CD14-positive monocyte (primary cell): ENCODE data around the gene KEAP1. TPM values are rescaled to one million over a fixed set of nuclear protein-coding genes. Genes with fewer than 3 reads are reported as not detected.
A peak's percentile ranks its signal among the peaks of the same experiment; 100 is the strongest.

Experiments
- DNase-seq, 3 donors: peaks; one replicate each; pipeline ENCODE4 v3.0.0-alpha.2; 2011 to 2022
- H2AFZ ChIP-seq: 2 replicates; pipeline ENCODE4 v1.6.0; 2012; ENCODE audit warnings: mild to moderate bottlenecking, low read depth, low read length, inconsistent platforms; ENCODE audit not compliant: insufficient read depth, poor library complexity, severe bottlenecking
- H3K27ac ChIP-seq, 2 donors: 1 replicate in 1 of 2; 2 replicates in 1 of 2; pipeline ENCODE4 v1.5.1; 2012 to 2013; ENCODE audit warnings: low read length in 2 of 2, control low read depth in 1 of 2, inconsistent platforms in 1 of 2, low read depth in 1 of 2, mild to moderate bottlenecking in 1 of 2
- H3K27me3 ChIP-seq, 2 donors: one replicate each; pipeline versions ENCODE4 v1.6.0 to v1.6.1; 2011 to 2013; ENCODE audit warnings: low read length in 2 of 2; ENCODE audit not compliant: control insufficient read depth in 2 of 2, insufficient read depth in 2 of 2
- H3K36me3 ChIP-seq, 2 donors: replicated peaks in 1 of 2; 1 replicate in 1 of 2; 2 replicates in 1 of 2; pipeline versions ENCODE4 v1.5.1 to v1.6.1; 2012 to 2013; ENCODE audit warnings: low read length in 2 of 2, control low read depth in 1 of 2, inconsistent platforms in 1 of 2, mild to moderate bottlenecking in 1 of 2; ENCODE audit not compliant: insufficient read depth in 2 of 2, control insufficient read depth in 1 of 2
- H3K4me1 ChIP-seq, 2 donors: 1 replicate in 1 of 2; 2 replicates in 1 of 2; pipeline versions ENCODE4 v1.5.1 to v1.6.1; 2012 to 2013; ENCODE audit warnings: low read length in 2 of 2, control low read depth in 1 of 2, inconsistent platforms in 1 of 2, mild to moderate bottlenecking in 1 of 2, moderate library complexity in 1 of 2; ENCODE audit not compliant: insufficient read depth in 2 of 2, control insufficient read depth in 1 of 2
- H3K4me2 ChIP-seq: replicated peaks from 2 replicates; pipeline ENCODE3; 2012; ENCODE audit warnings: low read length, moderate library complexity, mild to moderate bottlenecking; ENCODE audit not compliant: poor library complexity, severe bottlenecking; ENCODE audit errors: extremely low read depth
- H3K4me3 ChIP-seq, 3 experiments: fragments of 200-600 bp in 1 of 3; sonication (generic) in 1 of 3; replicated peaks in 1 of 3; 1 replicate in 2 of 3; 2 replicates in 1 of 3; pipeline ENCODE4 v1.5.1; 2011 to 2013; ENCODE audit warnings: low read length in 3 of 3, mild to moderate bottlenecking in 3 of 3, control low read depth in 2 of 3, low read depth in 2 of 3, inconsistent platforms in 1 of 3, moderate library complexity in 1 of 3
- H3K79me2 ChIP-seq: 2 replicates; pipeline ENCODE4 v1.6.0; 2012; ENCODE audit warnings: mild to moderate bottlenecking, control low read depth, inconsistent platforms, low read length, moderate library complexity; ENCODE audit not compliant: insufficient read depth
- H3K9ac ChIP-seq: 2 replicates; pipeline ENCODE4 v1.6.0; 2017; ENCODE audit warnings: low read length, mild to moderate bottlenecking; ENCODE audit not compliant: insufficient read depth, poor library complexity, severe bottlenecking
- H3K9me3 ChIP-seq, 2 donors: replicated peaks in 1 of 2; 1 replicate in 1 of 2; 2 replicates in 1 of 2; pipeline versions ENCODE4 v1.5.1 to v1.6.1; 2012 to 2013; ENCODE audit warnings: low read length in 2 of 2, control low read depth in 1 of 2; ENCODE audit not compliant: control insufficient read depth in 1 of 2, insufficient read depth in 1 of 2
- H4K20me1 ChIP-seq: 2 replicates; pipeline ENCODE4 v1.6.0; 2012; ENCODE audit warnings: mild to moderate bottlenecking, low read length, control low read depth, moderate library complexity; ENCODE audit not compliant: insufficient read depth
- H3K27ac Mint-ChIP-seq, 7 donors: one replicate each; pipeline ENCODE4 v1.8.0; 2020; ENCODE audit warnings: mild to moderate bottlenecking in 7 of 7, mixed read lengths in 7 of 7, moderate library complexity in 6 of 7, inconsistent platforms in 2 of 7
- H3K27me3 Mint-ChIP-seq, 3 donors: one replicate each; pipeline ENCODE4 v1.8.0; 2021 to 2022; ENCODE audit warnings: low read depth in 3 of 3, mild to moderate bottlenecking in 3 of 3, mixed read lengths in 3 of 3, moderate library complexity in 3 of 3, inconsistent platforms in 1 of 3
- H3K36me3 Mint-ChIP-seq, 2 donors: one replicate each; pipeline ENCODE4 v1.8.0; 2020; ENCODE audit warnings: mixed read lengths in 2 of 2, inconsistent platforms in 1 of 2, mild to moderate bottlenecking in 1 of 2
- H3K4me1 Mint-ChIP-seq: one replicate; pipeline ENCODE4 v1.8.0; 2020; ENCODE audit warnings: mild to moderate bottlenecking, mixed read lengths
- H3K4me3 Mint-ChIP-seq, 2 donors: one replicate each; pipeline ENCODE4 v1.8.0; 2020; ENCODE audit warnings: mild to moderate bottlenecking in 2 of 2, mixed read lengths in 2 of 2, moderate library complexity in 1 of 2
- H3K9me3 Mint-ChIP-seq, 7 donors: one replicate each; pipeline ENCODE4 v1.8.0; 2020 to 2022; ENCODE audit warnings: mixed read lengths in 7 of 7, mild to moderate bottlenecking in 6 of 7, moderate library complexity in 6 of 7, inconsistent platforms in 2 of 7
- WGBS: methylation state at CpG from one replicate; pipeline ENCODE4 v1.1.5; 2013; ENCODE audit warnings: missing lambda C conversion rate; ENCODE audit not compliant: insufficient coverage; 5-methylcytosine and 5-hydroxymethylcytosine counted together
- intact Hi-C, 2 donors: fragments of 100-400 bp; cut with micrococcal nuclease; formaldehyde crosslinking; loops; one replicate each; pipeline versions ENCODE4 v1.15.0 to v1.15.1; 2023
- polyA plus RNA-seq, 3 donors: library from polyadenylated mRNA; depleted of rRNA in 1 of 3; unstranded in 2 of 3; stranded (reverse) in 1 of 3; fragments of 300-500 nt in 2 of 3; fragments of >200 nt in 1 of 3; fragmentation: Illumina TruSeq in 2 of 3; gene quantifications; 1 replicate in 2 of 3; 2 replicates in 1 of 3; pipeline ENCODE4 v1.2.3, GENCODE V29; 2012 to 2021
- TF ChIP-seq, protein P1 (sequence below): fragments of 200-600 bp; IDR thresholded peaks from one replicate; pipeline ENCODE4 v1.8.0; 2022; ENCODE audit warnings: antibody characterized with exemption, mild to moderate bottlenecking

Gene KEAP1
- polyA plus RNA-seq, 3 donors: 26.0 to 32.6 (median 26.1) TPM

DNA sequence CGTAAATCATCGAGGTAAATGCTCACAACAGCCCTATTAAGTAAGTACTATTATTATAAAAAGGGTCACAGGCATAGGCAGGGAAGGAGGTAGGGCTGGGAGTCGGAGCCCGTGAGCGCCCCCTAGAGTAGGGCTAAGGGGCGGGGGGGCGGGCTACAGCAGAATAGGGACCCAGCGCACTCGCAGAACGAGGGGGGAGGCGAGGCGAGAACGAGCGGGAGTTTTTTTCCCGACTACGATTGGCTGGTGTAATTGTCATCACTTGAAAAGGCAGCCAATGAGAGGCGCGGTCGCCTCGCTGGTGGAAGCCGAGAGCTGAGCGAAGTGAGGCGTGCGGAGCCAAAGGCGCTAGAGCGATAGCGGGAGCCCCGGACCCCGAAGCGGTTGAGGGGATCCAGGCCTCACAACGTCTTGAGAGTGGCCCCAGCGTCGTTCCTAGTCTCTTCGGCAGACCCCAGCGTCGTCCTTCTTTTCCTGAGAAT is 24.2 kb downstream of the KEAP1 start:
- TF ChIP-seq, protein P1, sequence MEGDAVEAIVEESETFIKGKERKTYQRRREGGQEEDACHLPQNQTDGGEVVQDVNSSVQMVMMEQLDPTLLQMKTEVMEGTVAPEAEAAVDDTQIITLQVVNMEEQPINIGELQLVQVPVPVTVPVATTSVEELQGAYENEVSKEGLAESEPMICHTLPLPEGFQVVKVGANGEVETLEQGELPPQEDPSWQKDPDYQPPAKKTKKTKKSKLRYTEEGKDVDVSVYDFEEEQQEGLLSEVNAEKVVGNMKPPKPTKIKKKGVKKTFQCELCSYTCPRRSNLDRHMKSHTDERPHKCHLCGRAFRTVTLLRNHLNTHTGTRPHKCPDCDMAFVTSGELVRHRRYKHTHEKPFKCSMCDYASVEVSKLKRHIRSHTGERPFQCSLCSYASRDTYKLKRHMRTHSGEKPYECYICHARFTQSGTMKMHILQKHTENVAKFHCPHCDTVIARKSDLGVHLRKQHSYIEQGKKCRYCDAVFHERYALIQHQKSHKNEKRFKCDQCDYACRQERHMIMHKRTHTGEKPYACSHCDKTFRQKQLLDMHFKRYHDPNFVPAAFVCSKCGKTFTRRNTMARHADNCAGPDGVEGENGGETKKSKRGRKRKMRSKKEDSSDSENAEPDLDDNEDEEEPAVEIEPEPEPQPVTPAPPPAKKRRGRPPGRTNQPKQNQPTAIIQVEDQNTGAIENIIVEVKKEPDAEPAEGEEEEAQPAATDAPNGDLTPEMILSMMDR: peak; percentile 83
- peak; percentile 66 to 85 (median 73) for DNase-seq
- H3K4me3 Mint-ChIP-seq: peak overlapping the region; percentile 80 to 84
- H4K20me1 ChIP-seq: no peaks in the 10 kb centered on the region
- H3K36me3 ChIP-seq: no peaks in the 10 kb centered on the region
- H3K9me3 Mint-ChIP-seq: peaks cover 0 to 2% (median 0%) of the 10 kb centered on the region in 7 donors
- H3K4me3 ChIP-seq: peak overlapping the region in 2 of 3 experiments; percentile 25 to 66
- no peaks in the 10 kb centered on the region for H3K36me3 Mint-ChIP-seq
- 1% methylated on average over 32 of the region's 36 CpGs for WGBS
- H3K4me2 ChIP-seq: peak overlapping the region; percentile 71
- H3K27ac Mint-ChIP-seq: peak overlapping the region in 3 of 7 donors; percentile 15 to 66 (median 60)
- H3K4me1 ChIP-seq: peaks cover 21 to 22% of the 10 kb centered on the region in 2 donors
- H3K9ac ChIP-seq: no peak overlapping the region
- H3K4me1 Mint-ChIP-seq: peaks cover 21% of the 10 kb centered on the region
- H3K79me2 ChIP-seq: no peaks in the 10 kb centered on the region
- intact Hi-C loops: no loop called here
- H3K27me3 Mint-ChIP-seq: peaks cover 9 to 19% (median 11%) of the 10 kb centered on the region in 3 donors
- peak overlapping the region; percentile 72 for H2AFZ ChIP-seq
- no peak overlapping the region for H3K27ac ChIP-seq
- no peaks in the 10 kb centered on the region for H3K9me3 ChIP-seq
- H3K27me3 ChIP-seq: peaks cover 0 to 2% of the 10 kb centered on the region in 2 donors

DNA sequence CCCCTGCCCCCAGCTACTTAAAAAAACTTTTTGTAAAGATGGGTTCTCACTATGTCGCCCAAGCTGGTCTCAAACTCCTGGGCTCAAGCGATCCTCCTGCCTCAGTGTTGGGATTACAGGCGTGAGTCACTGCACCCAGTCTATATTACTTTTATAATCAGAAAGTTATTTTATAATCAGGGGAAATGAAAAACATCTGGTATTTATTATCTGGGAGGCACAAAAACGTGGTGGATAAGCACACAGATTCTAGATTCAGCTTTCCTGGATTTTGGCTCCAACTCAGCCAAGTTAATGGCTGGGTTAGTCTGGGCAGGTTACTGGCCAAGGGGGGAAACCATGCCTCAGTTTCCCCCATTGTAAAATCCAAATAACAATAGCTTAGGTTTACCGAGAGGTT is 24.7 kb downstream of the KEAP1 start:
- Histone ChIP-seq H2AFZ (no peak overlapping the region), H3K4me1 (peaks cover 18 to 20% of the 10 kb centered on the region in 2 donors), H3K9me3 (no peaks in the 10 kb centered on the region), H3K4me3 (no peak overlapping the region), H3K79me2 (no peaks in the 10 kb centered on the region), H4K20me1 (no peaks in the 10 kb centered on the region), H3K36me3 (no peaks in the 10 kb centered on the region), H3K27me3 (peaks cover 0 to 2% of the 10 kb centered on the region in 2 donors), H3K27ac (no peak overlapping the region), H3K4me2 (peak overlapping the region; percentile 71), H3K9ac (no peak overlapping the region)
- no peak for DNase-seq
- WGBS: no CpG with 5 or more reads among the region's 5 CpGs
- Mint-ChIP-seq H3K9me3 (peaks cover 0 to 2% (median 0%) of the 10 kb centered on the region in 7 donors), H3K27ac (no peak overlapping the region), H3K27me3 (peaks cover 9 to 19% (median 11%) of the 10 kb centered on the region in 3 donors), H3K4me3 (no peak overlapping the region), H3K36me3 (no peaks in the 10 kb centered on the region), H3K4me1 (peaks cover 19% of the 10 kb centered on the region)
- intact Hi-C loops: no loop called here
- TF ChIP-seq, protein P1: no peak
